OCI-M2 (cell line): Measurements from ENCODE around the gene AMIGO3.
"Not testable (repeated sequence)": the region's sequence is repeated elsewhere in the genome, so short reads cannot be mapped to it uniquely, and the experiment has no call there.

Source experiments
- DNase-seq: peaks from one replicate; lab custom pipeline; 2025; ENCODE audit not compliant: unreplicated experiment; lab: John Stamatoyannopoulos, UW

Gene AMIGO3

GRCh38 chr3:49689908-49690624 is 29.4 kb downstream of the AMIGO3 start:
- DNase-seq: not testable (repeated sequence)

- DNase-seq: no peak
Measured at GRCh38 chr3:49689046-49689907, 30.2 kb downstream of the AMIGO3 start, which contains the start of the genes MST1 and RNF123. Gene MST1, minus strand, starts transcription at chr3:49689474. Its CDS starts 783 bp downstream, at chr3:49688691. Gene RNF123, plus strand, starts transcription at chr3:49689557. Its CDS starts 1,609 bp downstream, at chr3:49691166.

GRCh38 chr3:49688338-49689045 is 31.0 kb downstream of the AMIGO3 start:
- DNase-seq: not testable (repeated sequence)

- not testable (repeated sequence) for DNase-seq
Measured at GRCh38 chr3:49687424-49687795, 32.1 kb downstream of the AMIGO3 start.

- DNase-seq: not testable (repeated sequence)
Measured at GRCh38 chr3:49686769-49687423, 32.6 kb downstream of the AMIGO3 start.

GRCh38 chr3:49686346-49686745 is 33.1 kb downstream of the AMIGO3 start:
- not testable (repeated sequence) for DNase-seq

GRCh38 chr3:49685846-49686245 is 33.6 kb downstream of the AMIGO3 start:
- DNase-seq: not testable (repeated sequence)

GRCh38 chr3:49685103-49685502 is 34.4 kb downstream of the AMIGO3 start:
- DNase-seq: not testable (repeated sequence)

GRCh38 chr3:49684453-49684852 is 35.0 kb downstream of the AMIGO3 start:
- not testable (repeated sequence) for DNase-seq

- no peak for DNase-seq
Measured at GRCh38 chr3:49683162-49683561, 36.3 kb downstream of the AMIGO3 start.

- DNase-seq: no peak
Measured at GRCh38 chr3:49681543-49681942, 37.9 kb downstream of the AMIGO3 start.

- no peak for DNase-seq
Measured at GRCh38 chr3:49681232-49681522, 38.3 kb downstream of the AMIGO3 start.

GRCh38 chr3:49680493-49681231 is 38.8 kb downstream of the AMIGO3 start:
- no peak for DNase-seq

- DNase-seq: no peak
Measured at GRCh38 chr3:49675912-49676311, 43.6 kb downstream of the AMIGO3 start.

GRCh38 chr3:49674497-49674983 is 44.9 kb downstream of the AMIGO3 start:
- no peak for DNase-seq

- no peak for DNase-seq
Measured at GRCh38 chr3:49673715-49674496, 45.6 kb downstream of the AMIGO3 start, which contains the start of gene APEH. Gene APEH, plus strand, starts transcription at chr3:49674351. Its CDS starts 51 bp downstream, at chr3:49674402.

GRCh38 chr3:49673121-49673714 is 46.3 kb downstream of the AMIGO3 start:
- DNase-seq: no peak

GRCh38 chr3:49671291-49672288 is 47.9 kb downstream of the AMIGO3 start:
- DNase-seq: no peak
